Omental fat pad (tissue), 4 donors: ENCODE results near the gene OR5AU1. TPM values are rescaled to one million over a fixed set of nuclear protein-coding genes. Genes with fewer than 3 reads are reported as not detected.

ENCODE experiments used
- ATAC-seq: fragments of 150-250 bp; one replicate; pipeline ENCODE4 v1.9.1; 2016; ENCODE audit warnings: mild to moderate bottlenecking, moderate library complexity; ENCODE audit not compliant: low FRiP score
- DNase-seq: peaks from one replicate; pipeline ENCODE4 v3.0.0-alpha.2; 2019; ENCODE audit warnings: low spot score
- CTCF ChIP-seq, 3 donors: fragments of 450-650 bp; IDR thresholded peaks; one replicate each; pipeline ENCODE4 v1.5.1; 2016 to 2017; ENCODE audit warnings: antibody characterized with exemption in 3 of 3, mild to moderate bottlenecking in 3 of 3, moderate library complexity in 2 of 3
- small RNA-seq: library from RNA; depleted of rRNA; stranded (forward); fragments of <200 nt; gene quantifications from one replicate; pipeline ENCODE3, GENCODE V24; 2016
- total RNA-seq, 4 donors: library from RNA; depleted of rRNA; stranded (reverse); fragments of >200 nt; gene quantifications; one replicate each; pipeline ENCODE4 v1.1.0, GENCODE V29; 2016

Gene OR5AU1
- total RNA-seq, 4 donors from 2014 or later = 0.09 TPM; not detected in 3

- TF ChIP-seq CTCF (IDR thresholded peaks at IDR 0.05) = peak in 2 of 3 donors; percentile 15 to 32
- DNase-seq = peak; percentile 54
- no peak for ATAC-seq
These were observed 49.2 kb downstream of the OR5AU1 start for GRCh38 chr14:21106498-21107282.

GRCh38 chr14:21106176-21106497 is 49.7 kb downstream of the OR5AU1 start:
- TF ChIP-seq CTCF (IDR thresholded peaks at IDR 0.05) = no peak
- ATAC-seq (no peak), DNase-seq (no peak)

GRCh38 chr14:21105095-21105494 is 50.8 kb downstream of the OR5AU1 start:
- ATAC-seq (no peak), DNase-seq (no peak)
- TF ChIP-seq CTCF (IDR thresholded peaks at IDR 0.05) = no peak

Small RNA genes lying within 50 kb of the gene (small RNA-seq; reads per million reads assigned to genes)
- not detected for gene RNU6-252P

Other genes with a start within 250 kb of the OR5AU1 start
- 1 to 10 TPM; 2.5 to 8.2 (median 5.5) TPM for gene RNASE2, start 200.6 kb downstream of the OR5AU1 start, total RNA-seq
- gene METTL17, start 166.1 kb downstream of the OR5AU1 start, total RNA-seq = 10 to 100 TPM; 36.8 to 89.7 (median 51.3) TPM
- gene SLC39A2, start 156.8 kb downstream of the OR5AU1 start, total RNA-seq = not detected
- gene NDRG2, start 131.0 kb downstream of the OR5AU1 start, total RNA-seq = 100 to 1,000 TPM; 169 to 444 (median 218) TPM
- not detected for gene TPPP2, start 125.8 kb downstream of the OR5AU1 start, total RNA-seq
- gene RNASE13, start 121.3 kb downstream of the OR5AU1 start, total RNA-seq = not detected
- gene RNASE7, start 113.7 kb downstream of the OR5AU1 start, total RNA-seq = not detected
- gene RNASE8, start 98.2 kb downstream of the OR5AU1 start, total RNA-seq = not detected
- 10 to 100 TPM; 30.0 to 91.3 (median 40.6) TPM for gene ARHGEF40, start 85.8 kb downstream of the OR5AU1 start, total RNA-seq
- 10 to 100 TPM; 19.2 to 56.3 (median 38.1) TPM for gene ZNF219, start 57.4 kb downstream of the OR5AU1 start, total RNA-seq
- 1 to 10 TPM in 1 of 4 donors, under 1 TPM in 1, not detected in 2; 0.75 to 2.4 TPM for gene TMEM253, start 55.0 kb downstream of the OR5AU1 start, total RNA-seq
- 100 to 1,000 TPM; 361 to 619 (median 454) TPM for gene HNRNPC, start 113.4 kb upstream of the OR5AU1 start, total RNA-seq
- 1 to 10 TPM in 1 of 4 donors, under 1 TPM in 3; 0.19 to 1.2 (median 0.53) TPM for gene RPGRIP1, start 124.0 kb upstream of the OR5AU1 start, total RNA-seq
- gene SUPT16H, start 228.0 kb upstream of the OR5AU1 start, total RNA-seq = 10 to 100 TPM; 54.0 to 86.5 (median 60.3) TPM